OCI-LY7 (cell line): ENCODE measurements around the gene HS3ST4. TPM values are rescaled to one million over a fixed set of nuclear protein-coding genes. Genes with fewer than 3 reads are reported as not detected.

Experiments used
- BruUV-seq: library from RNA; stranded (reverse); fragments of 400-500 nt; replicated peaks from 2 replicates; lab custom pipeline; 2021; lab: Mats Ljungman, UMichigan
- CTCF ChIA-PET: fragments of 300-600 bp; sonication (Branson Sonifier 250); formaldehyde crosslinking; loops from one replicate; lab custom pipeline; 2022; ENCODE audit warnings: antibody characterized with exemption; ENCODE audit not compliant: unreplicated experiment; lab: Charles Lee
- POLR2A ChIA-PET: fragments of 300-600 bp; sonication (Branson Sonifier 250); formaldehyde crosslinking; loops from one replicate; lab custom pipeline; 2022; ENCODE audit warnings: antibody characterized with exemption; lab: Charles Lee
- DNase-seq: peaks from one replicate; pipeline ENCODE4 v3.0.0-alpha.2; 2015; ENCODE audit warnings: low spot score
- H2AFZ ChIP-seq: fragments of 200-600 bp; sonication (generic), shearing (Covaris generic); 2 replicates; pipeline ENCODE4 v1.6.1; 2014; ENCODE audit warnings: mild to moderate bottlenecking, antibody characterized with exemption, low read length, moderate library complexity
- H3K27ac ChIP-seq: fragments of 200-600 bp; sonication (generic); 2 replicates; pipeline ENCODE4 v1.5.1; 2014; ENCODE audit warnings: mixed run types, low read depth, mild to moderate bottlenecking, moderate library complexity, low read length, inconsistent platforms; ENCODE audit not compliant: poor library complexity, severe bottlenecking
- H3K36me3 ChIP-seq: fragments of 200-600 bp; sonication (generic); 2 replicates; pipeline ENCODE4 v1.6.1; 2014; ENCODE audit warnings: mild to moderate bottlenecking, antibody characterized with exemption, low read length, moderate library complexity, mixed read lengths; ENCODE audit not compliant: insufficient read depth
- H3K4me1 ChIP-seq: fragments of 200-600 bp; sonication (generic); 2 replicates; pipeline ENCODE4 v1.5.1; 2014; ENCODE audit warnings: mild to moderate bottlenecking, low read length; ENCODE audit not compliant: insufficient read depth, poor library complexity, severe bottlenecking
- H3K4me2 ChIP-seq: fragments of 200-600 bp; sonication (generic); 2 replicates; pipeline ENCODE4 v1.6.1; 2014; ENCODE audit warnings: mild to moderate bottlenecking, low read length
- H3K4me3 ChIP-seq: fragments of 200-600 bp; sonication (generic); 2 replicates; pipeline ENCODE4 v1.5.1; 2014; ENCODE audit warnings: mild to moderate bottlenecking, low read depth, low read length; ENCODE audit not compliant: poor library complexity, severe bottlenecking
- H3K79me2 ChIP-seq: fragments of 200-600 bp; sonication (generic); 2 replicates; pipeline ENCODE4 v1.6.1; 2016; ENCODE audit warnings: low read depth, mild to moderate bottlenecking, low read length, moderate library complexity, mixed read lengths; ENCODE audit not compliant: insufficient read depth
- H3K9me2 ChIP-seq: fragments of 200-600 bp; sonication (generic); 2 replicates; pipeline ENCODE4 v1.6.1; 2016; ENCODE audit warnings: mild to moderate bottlenecking, low read length, mixed read lengths; ENCODE audit not compliant: insufficient read depth
- H3K9me3 ChIP-seq: fragments of 200-600 bp; sonication (generic); 2 replicates; pipeline ENCODE4 v1.6.1; 2014; ENCODE audit warnings: mild to moderate bottlenecking, mixed run types, low read length, mixed read lengths
- H4K20me1 ChIP-seq: fragments of 200-600 bp; sonication (generic); 2 replicates; pipeline ENCODE4 v1.6.1; 2014; ENCODE audit warnings: mild to moderate bottlenecking, antibody characterized with exemption, low read length, moderate library complexity, mixed read lengths; ENCODE audit not compliant: insufficient read depth
- CTCF ChIP-seq: fragments of 200-600 bp; sonication (generic); conservative IDR thresholded peaks from 2 replicates; pipeline ENCODE4 v1.5.1; 2014; ENCODE audit warnings: mild to moderate bottlenecking, antibody characterized with exemption, low read length, moderate library complexity, mixed read lengths
- EZH2phosphoT487 ChIP-seq: fragments of 200-600 bp; sonication (generic); IDR thresholded peaks from 2 replicates; pipeline ENCODE4 v1.6.1; 2018; ENCODE audit warnings: low read depth, borderline replicate concordance, mild to moderate bottlenecking, mixed run types, antibody characterized with exemption, low read length, moderate library complexity, mixed read lengths
- intact Hi-C: fragments of 100-400 bp; cut with micrococcal nuclease; formaldehyde crosslinking; loops from one replicate; pipeline ENCODE4 v1.10.0; 2022; ENCODE audit not compliant: unreplicated experiment
- total RNA-seq, 2 experiments: library from RNA; depleted of rRNA in 1 of 2; stranded (reverse); fragments of >200 nt in 1 of 2; shearing (Covaris generic) in 1 of 2; gene quantifications; 2 replicates each; pipeline ENCODE4 v1.2.3, GENCODE V29; 2014 to 2022

Gene HS3ST4
- total RNA-seq, 2 experiments from 2014 or later = not detected

GRCh38 chr16:25832291-25832690 lies 140.5 kb downstream of the HS3ST4 start:
- Histone ChIP-seq H3K36me3 (no peaks in the 10 kb centered on the region), H3K4me3 (no peak overlapping the region), H3K4me2 (no peak overlapping the region), H3K9me2 (no peaks in the 10 kb centered on the region), H3K4me1 (no peaks in the 10 kb centered on the region), H3K9me3 (no peaks in the 10 kb centered on the region), H2AFZ (no peak overlapping the region), H4K20me1 (no peaks in the 10 kb centered on the region), H3K27ac (no peak overlapping the region), H3K79me2 (no peaks in the 10 kb centered on the region)
- TF ChIP-seq EZH2phosphoT487 = no peak
- no peak for TF ChIP-seq CTCF
- BruUV-seq = no TSS peak
- ChIA-PET CTCF (no interaction called here), POLR2A (interaction anchor here (0.5 kb wide), 1 partner anchor 884 kb away, joined by 3 read pairs; no protein-coding TSS in a partner anchor)
- intact Hi-C loops = no loop called here
- no peak for DNase-seq

- CTCF ChIA-PET = no interaction called here
These were observed 142.3 kb downstream of the HS3ST4 start for GRCh38 chr16:25834101-25834500.

More at GRCh38 chr16:25834101-25834500, 142.3 kb downstream of the HS3ST4 start:
- H3K36me3 ChIP-seq = no peaks in the 10 kb centered on the region
- no peak overlapping the region for H3K4me3 ChIP-seq
- no peaks in the 10 kb centered on the region for H3K4me1 ChIP-seq
- H3K27ac ChIP-seq = no peak overlapping the region
- H3K79me2 ChIP-seq = no peaks in the 10 kb centered on the region
- H4K20me1 ChIP-seq = no peaks in the 10 kb centered on the region
- BruUV-seq = no TSS peak
- POLR2A ChIA-PET = no interaction called here
- no peak overlapping the region for H3K4me2 ChIP-seq
- intact Hi-C loops = no loop called here
- no peaks in the 10 kb centered on the region for H3K9me2 ChIP-seq
- TF ChIP-seq CTCF (no peak), EZH2phosphoT487 (no peak)
- no peak overlapping the region for H2AFZ ChIP-seq
- H3K9me3 ChIP-seq = no peaks in the 10 kb centered on the region
- no peak for DNase-seq
